HG03432 (cell line): ENCODE data around the gene OMG.
"Not testable (repeated sequence)": the region's sequence is repeated elsewhere in the genome, so short reads cannot be mapped to it uniquely, and the experiment has no call there.

ENCODE experiments used
- ATAC-seq: cut with Tn5 transposase; IDR thresholded peaks from one replicate; pipeline ENCODE4 v1.9.1; 2021; ENCODE audit warnings: mild to moderate bottlenecking, moderate library complexity; ENCODE audit not compliant: unreplicated experiment

OMG gene

DNA sequence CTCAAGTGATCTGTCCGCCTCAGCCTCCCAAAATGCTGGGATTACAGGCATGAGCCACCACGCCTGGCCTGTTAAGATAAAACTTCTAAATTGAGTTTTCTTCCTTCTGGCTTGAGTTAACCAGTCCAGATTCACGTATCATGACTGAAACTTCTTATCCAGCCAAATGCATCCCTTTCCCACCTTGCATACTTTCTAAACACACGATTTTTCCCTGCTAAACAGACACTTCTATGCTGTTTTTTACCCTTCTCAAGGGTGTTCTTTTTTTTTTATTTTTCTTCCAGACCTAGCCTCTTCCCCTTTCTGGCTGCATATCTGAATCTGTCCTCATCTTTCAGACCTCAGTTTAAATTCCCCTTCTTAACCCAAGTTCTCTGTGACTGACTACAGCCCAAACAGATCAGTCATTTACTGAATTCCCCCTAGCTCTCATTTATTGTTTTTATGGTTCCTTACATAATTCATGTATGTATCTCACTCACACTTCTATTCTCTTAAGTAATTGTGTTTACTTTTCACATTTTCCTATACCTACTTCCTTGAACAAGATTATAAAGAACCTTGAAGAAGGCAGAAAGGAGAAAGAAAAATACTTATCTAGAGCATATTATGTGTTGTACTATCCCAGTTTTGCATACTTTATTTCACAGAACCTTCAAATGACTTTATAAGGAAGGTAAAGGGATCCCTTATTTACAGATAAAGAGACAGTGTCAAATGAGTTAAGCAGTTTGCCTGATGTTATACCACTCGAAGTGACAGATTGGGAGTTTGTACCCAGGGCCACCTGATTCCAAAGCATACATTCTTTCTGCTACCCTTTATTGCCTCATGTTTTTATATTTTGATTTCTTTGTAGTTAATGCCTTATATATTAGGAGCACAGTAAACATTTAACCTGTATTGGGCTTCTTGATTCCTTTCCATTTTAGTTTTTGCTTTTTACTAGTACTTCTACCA, 11.6 kb upstream of the OMG start:
- ATAC-seq = no peak

DNA sequence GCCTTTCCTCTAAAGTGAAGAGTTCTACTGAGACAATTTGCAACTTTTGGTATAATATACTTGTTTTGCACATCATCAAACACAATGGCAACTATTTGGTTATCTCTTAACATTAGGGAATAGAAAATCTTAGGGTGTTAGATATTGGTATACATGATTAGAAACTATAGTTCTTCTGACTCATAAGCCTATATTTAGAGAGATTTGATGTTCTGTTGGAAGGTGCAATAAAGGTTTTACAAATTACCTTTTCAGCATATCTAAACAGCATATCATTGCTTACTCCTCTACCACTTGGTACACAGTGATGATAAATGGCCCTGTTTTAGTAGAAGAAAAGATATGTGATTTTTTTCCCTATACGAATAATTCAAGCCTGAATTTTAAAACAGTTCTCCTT, 10.6 kb upstream of the OMG start:
- no peak for ATAC-seq

DNA sequence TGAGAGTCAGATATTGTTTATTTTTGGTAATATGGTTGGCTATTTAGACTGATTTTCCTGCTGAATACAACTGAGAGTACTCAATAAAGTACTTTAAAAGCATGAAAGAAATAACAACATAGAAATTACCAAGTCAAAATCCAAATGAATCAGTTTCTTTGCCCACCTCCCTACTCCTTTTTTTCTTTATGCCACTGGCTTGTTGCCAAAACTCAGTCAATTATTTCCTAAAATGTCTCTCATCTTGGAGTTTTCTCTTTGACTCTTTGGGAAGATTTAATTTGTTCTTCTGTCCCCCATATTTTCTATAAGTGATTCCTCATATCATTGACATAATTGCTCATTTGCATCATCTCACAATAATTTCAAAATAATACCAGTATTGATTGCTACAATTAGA, 2.6 kb upstream of the OMG start:
- no peak for ATAC-seq

DNA sequence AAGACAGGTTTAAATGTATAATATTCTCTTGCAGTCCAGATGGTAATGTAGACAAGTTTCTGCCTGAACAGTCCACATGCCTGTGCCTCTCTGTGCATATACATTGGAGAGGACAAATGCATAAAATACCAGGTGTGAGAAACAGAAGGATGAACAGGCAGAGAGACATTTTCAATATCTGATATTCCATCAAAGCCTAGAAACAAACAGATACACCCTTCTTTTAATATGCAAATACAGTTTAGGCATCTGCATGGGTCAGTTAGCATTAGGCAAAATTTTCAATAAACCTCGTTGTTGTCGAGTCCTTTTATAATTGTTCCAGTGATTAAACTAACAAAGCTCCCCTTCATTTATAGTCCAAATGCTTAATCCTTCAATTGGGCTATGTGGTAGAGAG, 897 bp downstream of the OMG start:
- no peak for ATAC-seq

DNA sequence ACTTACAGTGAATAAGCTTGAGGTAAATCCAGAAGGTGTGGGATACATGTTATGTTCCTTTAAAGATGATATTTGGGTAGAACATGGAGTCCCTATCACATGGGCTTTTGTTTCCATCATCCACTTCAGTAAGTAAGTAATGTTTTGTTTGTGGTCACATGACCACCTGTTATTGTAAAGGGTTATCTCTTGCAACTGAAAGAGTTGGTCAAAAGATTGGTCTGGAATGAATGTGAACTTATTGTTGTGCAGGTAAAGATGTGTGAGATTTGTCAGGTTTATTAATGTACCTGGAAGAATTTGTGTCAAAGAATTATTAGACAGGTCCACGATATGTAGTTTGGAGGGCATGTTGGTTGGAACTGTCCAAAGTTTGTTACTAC, 1.6 kb downstream of the OMG start:
- no peak for ATAC-seq

DNA sequence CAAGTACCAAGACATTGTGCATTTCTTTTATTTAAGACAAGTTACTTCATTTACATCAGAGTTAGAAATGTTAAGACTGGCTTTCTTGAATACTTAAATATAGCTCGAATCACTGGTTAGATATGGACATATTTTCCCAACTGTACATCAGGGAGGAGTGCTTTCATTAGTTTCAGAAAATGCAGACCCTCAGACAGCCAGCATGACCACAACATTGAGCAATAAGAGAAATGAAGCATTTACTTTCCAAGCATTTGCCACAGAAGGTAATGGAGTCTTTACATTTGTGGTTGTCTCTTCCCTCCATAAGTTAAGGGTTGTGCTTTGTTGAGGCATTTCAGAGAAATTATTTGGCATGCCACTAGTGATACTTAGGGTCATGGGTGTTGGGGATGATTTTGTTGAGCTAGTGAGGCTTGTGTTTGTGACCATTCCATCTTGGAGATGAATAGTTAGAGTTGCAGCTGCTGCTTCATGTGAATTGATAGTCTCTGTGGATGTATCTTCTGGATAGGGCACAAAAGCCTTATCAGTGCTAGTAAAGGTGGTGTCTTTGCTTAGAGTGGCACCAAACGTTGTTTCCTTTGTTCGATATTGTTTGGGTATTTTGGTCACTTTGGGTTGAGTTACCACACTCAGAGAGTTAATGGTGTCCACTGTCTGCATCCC, 2.1 kb downstream of the OMG start:
- ATAC-seq = no peak

DNA sequence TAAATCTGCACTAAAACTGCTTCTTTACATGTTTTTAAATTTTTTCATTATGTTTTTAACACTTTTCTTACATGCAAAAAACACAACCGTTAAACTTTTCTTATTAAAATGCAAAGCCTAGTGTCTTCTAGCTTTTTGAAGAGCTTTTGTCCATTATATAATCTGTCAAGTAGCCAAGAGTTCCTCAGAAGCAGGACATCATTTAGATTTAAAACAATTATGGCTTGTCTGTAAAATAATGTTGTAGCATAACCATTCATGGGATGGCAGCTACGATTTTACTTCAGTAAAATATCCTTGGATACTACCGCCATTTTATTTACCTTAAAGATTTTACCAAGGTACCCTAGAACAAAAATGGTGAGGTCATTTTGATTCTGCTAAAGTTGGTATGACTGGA, 2.8 kb downstream of the OMG start:
- no peak for ATAC-seq

DNA sequence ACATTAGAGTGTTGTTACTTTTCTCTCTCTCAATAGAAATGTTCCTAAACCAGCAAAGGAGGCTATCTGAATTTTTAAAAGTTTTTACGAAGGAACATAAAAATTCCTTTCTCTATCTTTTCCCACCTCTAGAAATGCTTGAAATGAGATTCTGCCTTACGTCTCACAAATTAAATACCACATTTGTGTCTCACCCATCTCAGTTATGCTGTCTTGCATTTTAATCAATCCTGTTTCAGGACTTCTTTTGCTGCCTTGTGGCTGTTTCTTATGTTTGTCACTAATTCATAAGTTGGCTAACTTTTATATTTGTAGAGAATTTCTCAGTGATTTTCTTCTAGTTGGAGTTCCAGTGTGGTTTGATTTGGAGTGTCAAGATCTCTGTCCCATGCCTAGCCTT, 3.5 kb downstream of the OMG start:
- ATAC-seq = no peak

DNA sequence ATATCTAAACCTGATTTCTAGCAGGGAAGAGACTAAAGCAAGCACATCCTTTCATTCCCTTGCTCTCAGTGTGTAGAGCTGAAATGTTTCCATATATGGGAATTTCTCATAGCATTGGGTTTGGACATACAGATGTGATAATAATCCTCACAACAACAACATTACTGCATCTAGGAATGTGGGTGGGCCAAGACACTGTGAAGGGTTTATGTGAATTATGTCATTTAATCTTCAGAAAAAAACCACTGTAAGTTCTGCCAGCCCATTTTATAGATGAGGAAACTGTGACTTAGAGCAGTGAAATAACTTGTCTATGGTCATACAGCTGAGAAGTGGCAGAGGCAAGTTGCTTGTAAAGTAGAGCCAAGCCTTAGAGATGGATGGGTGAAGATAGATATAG, 5.2 kb downstream of the OMG start:
- no peak for ATAC-seq

DNA sequence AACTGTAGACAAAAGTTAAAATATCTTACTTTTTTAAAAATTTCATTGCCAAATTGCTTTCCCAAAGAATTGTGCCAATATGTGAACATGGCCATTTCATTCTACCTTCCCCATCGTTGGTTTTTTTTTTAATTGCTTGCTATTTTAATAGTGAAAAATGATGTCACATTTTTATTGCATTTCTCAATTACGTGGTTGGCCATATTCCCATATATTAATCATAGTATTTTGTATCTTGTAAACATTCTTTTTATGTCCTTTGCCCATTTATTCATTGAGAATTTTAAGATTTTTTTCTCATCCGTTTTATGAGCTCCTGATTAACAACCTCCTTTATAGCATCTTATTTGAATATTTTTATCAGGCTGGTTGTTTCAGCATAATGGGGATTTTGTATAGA, 7.2 kb downstream of the OMG start:
- no peak for ATAC-seq

DNA sequence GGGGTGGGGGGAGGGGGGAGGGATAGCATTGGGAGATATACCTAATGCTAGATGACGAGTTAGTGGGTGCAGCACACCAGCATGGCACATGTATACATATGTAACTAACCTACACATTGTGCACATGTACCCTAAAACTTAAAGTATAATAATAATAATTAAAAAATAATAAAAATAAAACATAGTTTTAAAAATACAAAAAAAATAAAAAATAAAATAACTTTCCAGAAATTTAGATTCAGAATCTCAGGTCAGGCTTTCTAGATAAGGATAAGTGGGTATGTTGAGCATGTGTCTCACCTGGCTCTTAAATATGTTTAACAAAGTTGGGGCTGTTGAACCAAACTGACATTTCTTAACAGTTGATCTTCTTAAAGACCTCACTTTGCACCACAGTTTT, 9.1 kb downstream of the OMG start:
- not testable (repeated sequence) for ATAC-seq

DNA sequence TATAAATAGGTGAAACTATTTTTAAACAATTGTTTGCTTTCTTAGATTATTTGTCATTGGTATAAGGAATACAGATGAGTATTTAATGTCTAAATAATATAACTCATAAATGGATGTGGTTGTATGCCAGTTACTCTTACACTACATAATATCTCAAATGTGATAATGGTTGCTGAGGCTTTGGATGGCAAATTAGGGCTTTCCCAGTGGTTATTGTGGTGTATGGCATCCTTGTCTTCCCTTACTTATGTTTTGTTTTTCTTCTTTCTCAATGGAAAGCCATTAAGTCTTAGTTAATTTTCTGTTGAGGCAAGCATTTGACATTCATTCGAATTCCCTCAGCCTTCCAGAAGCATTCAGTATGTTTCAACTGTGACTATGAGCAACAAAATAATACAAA, 10.5 kb downstream of the OMG start:
- no peak for ATAC-seq

DNA sequence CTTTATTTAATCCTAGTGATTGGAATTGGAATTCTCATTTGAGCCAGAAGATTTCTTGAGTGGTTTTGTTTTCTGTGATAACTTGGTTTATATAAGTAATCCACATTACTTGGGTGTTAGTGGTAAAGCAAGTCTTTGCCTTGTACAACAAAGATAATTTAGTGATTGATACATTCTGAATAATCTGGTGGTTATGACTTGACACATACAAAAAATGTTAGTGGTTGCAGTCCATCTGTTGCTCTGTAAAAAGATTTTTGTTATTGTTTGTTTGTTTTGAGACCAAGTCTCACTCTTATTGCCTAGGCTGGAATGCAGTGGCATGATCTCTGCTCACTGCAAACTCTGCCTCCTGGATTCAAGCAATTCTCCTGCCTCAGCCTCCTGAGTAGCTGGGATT, 13.2 kb downstream of the OMG start:
- no peak for ATAC-seq

DNA sequence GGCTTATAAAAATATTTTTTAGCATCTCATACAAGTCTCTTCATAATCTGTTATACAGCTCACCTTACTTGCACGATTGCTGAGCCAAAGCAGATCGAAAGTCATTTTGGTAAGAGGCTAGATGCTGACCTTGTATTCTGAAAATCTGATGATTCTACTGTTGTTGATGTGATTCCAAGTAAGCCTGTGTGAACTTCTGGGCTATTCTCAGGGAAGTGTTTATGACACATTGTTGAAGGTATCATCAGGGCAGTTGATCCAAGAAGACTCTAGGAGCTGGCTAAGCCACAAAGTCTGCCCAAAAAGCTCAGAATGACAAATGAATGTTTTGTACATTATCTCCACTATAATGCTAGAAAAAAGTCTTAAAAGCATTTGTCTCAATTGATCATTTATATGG, 16.0 kb downstream of the OMG start:
- ATAC-seq = no peak

DNA sequence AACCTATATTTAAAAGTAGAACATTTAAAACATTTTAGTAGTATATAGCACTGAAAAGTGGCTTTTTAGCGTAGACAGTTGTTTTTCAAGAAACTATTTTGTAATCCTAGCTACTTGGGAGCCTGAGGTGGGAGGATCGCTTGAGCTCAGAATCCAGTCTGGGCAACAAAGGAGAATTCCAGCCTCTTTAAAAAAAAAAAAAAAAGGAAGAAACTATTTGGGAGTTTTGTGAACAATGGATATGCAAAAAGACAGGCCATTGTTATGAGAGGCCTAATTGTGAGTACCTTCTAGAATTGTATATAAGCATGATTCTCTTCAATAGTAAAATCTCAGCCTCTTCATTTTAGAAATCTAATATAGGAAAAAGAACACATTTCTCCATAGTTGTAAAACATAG, 17.6 kb downstream of the OMG start:
- no peak for ATAC-seq

DNA sequence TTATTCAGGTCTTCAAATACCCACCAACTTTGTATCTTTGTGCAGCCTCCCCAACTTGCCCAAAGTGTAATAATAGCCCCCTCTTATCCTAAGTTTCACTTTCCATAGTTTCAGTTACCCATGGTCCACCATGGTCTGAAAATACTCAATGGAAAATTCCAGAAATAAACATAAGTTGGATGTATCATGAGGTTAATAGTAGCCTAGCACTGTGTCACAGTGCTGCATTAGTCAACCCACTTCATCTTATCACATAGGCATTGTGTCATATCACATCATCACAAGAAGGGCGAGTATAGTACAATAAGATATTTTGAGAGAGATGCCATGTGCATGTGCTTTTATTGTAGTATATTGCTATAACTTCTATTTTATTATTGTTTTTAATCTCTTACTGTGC, 21.9 kb downstream of the OMG start:
- ATAC-seq = no peak

DNA sequence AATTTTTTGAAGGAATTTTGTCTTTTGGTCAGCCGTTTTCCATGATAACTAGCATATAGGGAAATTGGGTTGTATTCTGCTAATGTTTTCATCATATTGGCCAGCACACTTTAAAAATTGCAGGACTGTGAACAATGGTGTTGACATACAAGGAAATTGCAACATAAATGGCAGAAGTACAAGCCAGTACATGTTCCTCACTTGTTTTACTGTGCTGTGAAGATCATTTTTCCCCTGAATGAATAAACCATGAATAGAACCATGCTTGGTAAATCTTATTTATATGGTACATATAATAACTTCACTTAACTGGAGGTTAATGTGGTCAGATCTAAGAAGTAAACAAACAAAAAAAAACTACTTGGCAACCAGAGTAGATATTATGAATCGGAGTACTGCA, 22.8 kb downstream of the OMG start:
- no peak for ATAC-seq

DNA sequence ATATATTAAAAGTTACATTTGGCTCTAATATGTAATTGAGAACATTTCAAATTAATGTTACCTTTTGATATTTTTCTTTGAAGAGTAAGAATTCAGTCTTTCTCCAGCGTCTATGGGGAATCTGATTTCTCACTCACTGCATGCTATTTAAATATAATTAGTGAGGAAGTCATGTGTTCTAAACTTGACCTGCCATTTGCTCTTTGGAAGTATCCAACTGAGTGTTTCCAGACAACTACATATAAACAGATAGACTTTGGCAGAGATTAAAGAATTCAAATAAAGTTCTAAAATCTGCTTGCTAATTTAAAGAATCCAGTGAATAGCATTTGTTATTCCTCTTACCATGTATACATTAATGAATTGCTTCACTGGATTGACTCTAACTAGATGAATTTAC, 23.5 kb downstream of the OMG start:
- ATAC-seq = no peak

DNA sequence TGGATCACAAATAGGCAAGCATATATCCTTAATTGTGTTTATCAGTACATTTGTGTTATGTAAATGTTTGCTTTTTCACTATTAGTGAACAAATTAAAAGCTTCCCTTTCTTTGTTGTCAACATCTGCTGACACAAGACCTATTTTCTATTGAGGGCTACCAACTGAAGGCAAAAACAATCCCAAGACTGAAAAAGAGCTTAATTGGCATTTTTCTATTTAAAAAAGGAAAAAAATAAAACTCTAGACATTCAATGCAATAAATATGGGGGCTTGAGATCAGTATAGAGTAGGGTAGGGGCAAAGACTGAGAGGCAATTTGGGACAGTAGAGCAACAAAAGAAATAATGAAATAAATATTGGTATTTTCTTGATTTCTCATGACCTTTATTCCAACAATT, 24.2 kb downstream of the OMG start:
- no peak for ATAC-seq

DNA sequence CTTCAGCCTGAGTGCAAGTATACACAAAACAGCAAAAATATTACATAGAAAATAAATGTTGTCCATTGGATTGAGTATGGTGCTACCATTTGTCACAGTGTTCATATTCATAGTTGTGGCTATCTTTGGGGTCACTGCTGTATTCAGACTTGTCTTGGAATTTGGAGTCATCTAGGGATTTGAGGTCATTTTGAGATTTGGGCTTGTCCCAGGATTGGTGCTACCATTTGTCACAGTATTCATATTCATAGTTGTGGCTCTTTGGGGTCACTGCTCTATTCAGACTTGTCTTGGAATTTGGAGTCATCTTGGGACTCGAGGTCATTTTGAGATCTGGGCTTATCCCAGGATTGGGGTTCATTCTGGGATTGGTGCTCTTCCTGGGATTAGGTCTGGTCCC, 24.8 kb downstream of the OMG start:
- no peak for ATAC-seq

DNA sequence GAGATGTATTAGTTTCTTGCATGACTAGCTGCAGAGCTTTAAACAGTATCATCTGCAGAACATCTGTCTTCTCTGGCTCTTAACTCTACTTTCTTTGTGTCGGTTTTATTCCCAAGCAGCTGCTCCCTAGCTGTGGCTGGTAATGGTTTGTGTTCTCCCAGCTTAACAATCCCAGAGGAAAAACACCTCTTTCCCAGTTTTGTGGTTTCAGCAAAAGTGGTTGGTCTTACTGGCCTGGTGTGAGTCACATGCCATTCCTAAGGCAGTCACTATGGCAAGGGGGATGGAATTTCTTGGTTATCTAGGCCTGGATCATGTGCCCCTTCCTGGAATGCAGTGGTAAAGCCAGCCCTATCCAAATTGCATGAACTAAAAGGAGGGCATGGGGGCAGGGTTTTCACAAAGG, 27.5 kb downstream of the OMG start:
- ATAC-seq = no peak

DNA sequence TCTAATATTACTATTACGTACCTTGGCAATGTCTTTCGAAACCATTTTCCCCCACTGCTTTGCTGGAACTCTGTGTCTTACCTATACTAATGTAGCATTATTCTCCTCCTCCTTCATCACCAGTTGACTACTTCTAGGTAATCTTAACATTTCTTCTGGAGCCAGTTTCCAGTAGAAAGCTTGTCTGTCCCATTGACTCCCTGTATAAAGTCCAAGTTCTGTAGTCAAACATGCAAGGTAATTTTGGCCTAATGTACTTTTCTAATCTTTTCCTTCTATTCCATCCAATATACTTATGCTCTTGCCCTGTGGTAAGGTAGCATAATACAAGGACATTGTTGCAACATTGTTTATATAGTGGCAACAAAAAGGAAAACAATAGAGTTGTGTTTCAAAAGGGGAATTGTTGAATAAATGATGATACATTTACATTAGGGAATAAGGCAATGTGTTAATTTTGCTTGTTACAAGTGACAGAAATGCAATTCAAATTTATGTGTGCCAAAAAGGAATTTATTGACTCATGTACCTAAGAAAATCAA, 27.9 kb downstream of the OMG start:
- ATAC-seq = no peak
